ENCODE results near the gene EDN2.

The EDN2 gene

GRCh38 chr1:41435570-41436178, 48.8 kb downstream of the EDN2 start:
- DNase-seq, result no peak

GRCh38 chr1:41434748-41435449, 49.6 kb downstream of the EDN2 start:
- DNase-seq, result no peak

DNA sequence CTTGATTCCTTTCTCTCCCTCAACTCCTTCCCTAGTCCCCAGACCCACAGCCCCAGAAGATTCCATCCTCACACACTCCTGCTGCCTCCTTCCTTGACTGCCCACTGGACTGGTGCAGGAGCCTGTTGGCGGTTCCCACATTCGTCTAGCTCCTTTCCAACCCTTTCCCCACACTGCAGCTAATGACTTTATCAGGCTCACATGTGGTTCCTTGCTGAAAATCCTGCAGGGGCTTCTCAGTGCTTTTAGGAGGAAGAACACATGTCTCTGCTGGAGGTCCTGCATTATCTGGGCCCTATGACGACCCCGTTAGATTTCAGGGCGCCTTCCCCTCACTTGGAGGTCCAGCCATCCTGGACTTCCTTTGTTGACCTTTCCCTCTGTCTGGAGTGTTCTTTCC, 50.2 kb downstream of the EDN2 start:
- DNase-seq, result no peak

DNA sequence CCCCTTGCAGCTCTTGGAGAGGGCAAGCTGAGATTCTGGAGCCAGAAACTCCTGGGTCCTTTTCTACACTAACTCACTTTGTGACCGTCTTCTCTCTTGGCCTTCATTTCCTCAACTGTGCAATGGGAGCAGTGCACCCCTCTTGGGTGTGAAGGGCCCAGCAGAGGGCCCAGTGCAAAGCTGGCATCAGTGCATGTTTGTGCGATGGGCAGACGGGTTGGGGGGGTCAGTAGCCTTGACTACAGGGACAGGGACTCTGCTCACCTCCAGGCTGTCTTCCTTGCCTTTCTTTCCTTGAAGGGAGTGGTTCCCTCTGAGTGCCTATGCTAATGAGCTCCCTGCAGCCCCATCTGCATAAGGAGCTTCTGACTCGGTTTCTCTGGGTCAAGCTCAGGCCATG, 51.0 kb downstream of the EDN2 start:
- no peak for DNase-seq

DNA sequence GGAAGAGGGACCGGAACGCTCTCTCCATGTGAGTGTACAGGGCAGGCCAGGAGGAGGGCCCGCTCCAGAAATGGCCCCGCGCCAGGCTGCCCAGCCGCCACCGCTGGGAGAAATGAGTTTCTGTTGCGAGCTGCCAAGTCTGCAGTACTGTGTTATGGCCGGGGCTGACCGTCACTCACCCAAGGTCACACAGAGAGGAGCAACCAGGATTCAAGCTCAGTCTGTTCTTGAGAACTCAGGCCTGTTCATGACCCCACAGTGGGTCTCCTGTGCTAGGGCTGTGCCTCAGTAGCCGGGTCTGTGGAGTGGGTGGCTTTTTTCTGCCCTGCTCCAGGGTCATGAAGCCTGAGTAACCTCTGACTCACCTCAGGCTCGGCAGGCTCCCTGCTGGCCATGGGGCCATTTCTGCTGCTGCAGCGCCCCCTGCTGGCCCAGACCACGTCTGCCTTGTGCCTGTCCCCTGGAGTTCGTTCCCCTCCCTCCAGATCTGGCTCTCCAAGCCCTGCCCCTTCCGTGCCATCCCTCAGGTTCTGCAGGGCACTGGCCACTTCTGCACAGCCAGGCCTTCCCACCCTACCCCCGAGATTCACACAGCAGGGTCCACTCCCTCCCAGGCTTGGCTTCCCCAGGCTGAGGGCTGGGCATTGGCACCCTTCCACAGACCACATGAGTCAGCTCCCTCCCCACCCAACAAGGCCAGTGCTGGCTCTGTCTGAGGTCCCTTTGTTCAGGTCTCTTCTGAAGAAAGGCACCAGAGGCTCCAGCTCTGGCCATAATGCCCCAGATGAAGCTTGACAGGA, 51.8 kb downstream of the EDN2 start:
- peak; percentile 76 for DNase-seq

DNA sequence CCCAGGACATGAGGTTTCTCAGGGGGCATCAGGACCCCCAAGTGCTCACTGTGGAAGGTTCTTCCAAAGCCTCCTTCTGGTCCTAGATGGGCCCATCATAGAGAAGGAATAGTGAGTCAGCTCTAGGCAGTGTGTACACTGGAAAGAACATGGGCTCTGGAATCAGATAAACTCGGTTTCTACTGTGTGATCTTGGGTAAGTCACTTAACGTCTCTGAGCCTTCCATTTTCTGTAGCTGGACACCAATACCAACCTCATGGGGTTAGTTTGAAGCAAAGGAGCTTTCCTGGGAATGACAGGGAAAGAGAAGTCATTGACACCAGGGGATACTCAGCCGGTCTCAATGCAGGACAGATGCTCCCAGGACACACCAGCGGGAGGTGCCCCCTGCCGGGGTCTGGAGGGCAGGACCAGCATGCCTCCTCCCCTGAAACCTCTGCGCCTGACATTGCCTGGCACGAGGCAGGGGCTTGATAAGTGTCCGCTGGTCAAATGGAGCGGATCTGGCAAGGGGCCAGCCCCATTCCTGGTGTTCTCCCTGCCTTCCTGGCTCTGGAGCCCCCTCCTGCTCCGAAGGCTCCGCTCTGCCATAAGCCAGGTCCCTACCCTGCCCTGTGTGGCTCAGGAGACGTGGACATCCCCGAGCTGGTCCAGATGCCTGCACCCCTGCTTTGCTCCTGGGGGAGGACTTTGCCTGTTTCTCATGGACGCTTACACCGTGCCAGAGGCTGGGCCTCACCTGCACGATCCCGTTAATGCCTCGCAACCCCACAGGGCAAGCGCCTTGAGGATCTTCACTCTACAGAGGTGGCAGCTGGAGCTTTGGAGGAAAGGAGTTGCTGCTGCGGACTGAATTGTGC, 52.8 kb downstream of the EDN2 start:
- DNase-seq, result no peak

- DNase-seq, result no peak
Measured at GRCh38 chr1:41430582-41430981, 53.9 kb downstream of the EDN2 start.

DNA sequence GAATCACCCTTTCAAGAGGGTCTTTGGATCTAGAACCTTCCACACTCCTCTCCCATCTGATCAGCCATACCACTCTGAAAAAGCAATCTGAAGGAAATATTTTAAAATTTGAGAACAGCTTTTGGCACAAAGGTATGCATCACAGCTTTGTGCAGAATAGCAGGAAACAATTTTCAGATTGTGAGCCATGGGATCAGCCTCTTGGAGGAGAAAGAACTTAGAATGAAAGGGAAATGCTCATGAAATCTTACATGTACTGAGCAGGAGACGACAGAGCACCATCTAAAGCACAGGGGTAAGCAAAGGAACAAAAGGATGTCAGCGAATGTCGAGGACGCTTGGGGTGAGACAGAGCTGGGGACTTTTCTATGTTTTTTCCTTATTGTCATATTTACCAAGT, 54.4 kb downstream of the EDN2 start:
- no peak for DNase-seq

DNA sequence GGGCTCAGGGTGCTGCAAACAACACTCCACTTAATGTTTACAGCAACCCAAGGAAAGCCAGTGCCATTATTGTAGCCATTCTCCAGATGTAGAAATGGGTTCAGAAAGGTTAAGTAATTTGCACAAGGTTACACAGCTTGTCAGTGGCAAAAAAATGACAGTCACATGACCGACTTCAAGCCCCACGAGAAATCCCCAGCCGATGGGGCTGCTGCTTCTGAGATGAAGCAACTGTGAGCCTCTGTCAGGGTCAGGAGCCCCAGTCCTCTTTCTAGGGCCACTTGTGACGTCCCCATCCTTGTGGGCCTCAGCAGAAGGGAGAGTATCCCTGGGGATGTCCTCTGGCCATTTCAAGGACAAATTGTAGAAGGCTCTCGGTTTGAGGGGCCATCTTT, 54.8 kb downstream of the EDN2 start:
- DNase-seq, result no peak

Measured in amniotic stem cell (primary cell).